T-cell (primary cell): ENCODE measurements around the gene CCNL2. TPM values are rescaled to one million over a fixed set of nuclear protein-coding genes. Genes with fewer than 3 reads are reported as not detected.

Experiments
- ATAC-seq, 4 experiments: fragments of 200-7000 bp in 3 of 4; fragments of 150-1000 bp in 1 of 4; cut with Tn5 transposase; replicated peaks in 1 of 4; 1 replicate in 3 of 4; 2 replicates in 1 of 4; pipeline ENCODE4 v1.10.0; 2021; ENCODE audit warnings: moderate library complexity in 3 of 4, mild to moderate bottlenecking in 2 of 4, moderate number of reproducible peaks in 1 of 4
- CTCF ChIA-PET, 2 donors: fragments of 300-600 bp; sonication (Branson Sonifier 250); formaldehyde crosslinking; loops; one replicate each; lab custom pipeline; 2022; ENCODE audit warnings: antibody characterized with exemption in 2 of 2; lab: Charles Lee
- POLR2A ChIA-PET, 2 donors: fragments of 300-600 bp; sonication (Branson Sonifier 250); formaldehyde crosslinking; loops; one replicate each; lab custom pipeline; 2022; ENCODE audit warnings: antibody characterized with exemption in 2 of 2; lab: Charles Lee
- DNase-seq, 35 experiments: peaks; one replicate each; pipeline versions ENCODE4 v3.0.0 to v3.0.0-alpha.2; 2013 to 2023
- H3K27ac ChIP-seq: one replicate; pipeline ENCODE4 v1.5.1; 2013; ENCODE audit warnings: low read length
- H3K27me3 ChIP-seq, 2 experiments: replicated peaks in 1 of 2; 1 replicate in 1 of 2; 2 replicates in 1 of 2; pipeline versions ENCODE4 v1.6.1 to v1.7.0; 2013; ENCODE audit warnings: low read length in 1 of 2, mixed read lengths in 1 of 2; ENCODE audit not compliant: control insufficient read depth in 2 of 2, insufficient read depth in 2 of 2; ENCODE audit errors: extremely low read depth in 1 of 2
- H3K36me3 ChIP-seq, 2 donors: 1 replicate in 1 of 2; 2 replicates in 1 of 2; pipeline versions ENCODE4 v1.6.1 to v1.7.0; 2013; ENCODE audit warnings: low read length in 1 of 2; ENCODE audit not compliant: control insufficient read depth in 2 of 2, insufficient read depth in 1 of 2; ENCODE audit errors: extremely low read depth in 1 of 2
- H3K4me1 ChIP-seq, 2 experiments: 1 replicate in 1 of 2; 2 replicates in 1 of 2; pipeline versions ENCODE4 v1.6.1 to v1.7.0; 2013; ENCODE audit warnings: low read length in 2 of 2, mixed read lengths in 1 of 2; ENCODE audit not compliant: insufficient read depth in 2 of 2, control insufficient read depth in 1 of 2; ENCODE audit errors: extremely low read depth in 1 of 2
- H3K4me3 ChIP-seq, 2 donors: 1 replicate in 1 of 2; 2 replicates in 1 of 2; pipeline versions ENCODE4 v1.5.1 to v1.7.0; 2013; ENCODE audit warnings: mild to moderate bottlenecking in 2 of 2, low read length in 1 of 2, moderate library complexity in 1 of 2; ENCODE audit not compliant: control insufficient read depth in 1 of 2; ENCODE audit errors: extremely low read depth in 1 of 2
- H3K9me3 ChIP-seq: 2 replicates; pipeline ENCODE4 v1.7.0; 2013
- H3K27ac Mint-ChIP-seq, 2 donors: one replicate each; pipeline ENCODE4 v1.8.0; 2020 to 2021; ENCODE audit warnings: mild to moderate bottlenecking in 2 of 2, mixed read lengths in 2 of 2
- H3K27me3 Mint-ChIP-seq, 2 donors: one replicate each; pipeline ENCODE4 v1.8.0; 2021 to 2022; ENCODE audit warnings: mixed read lengths in 2 of 2
- H3K36me3 Mint-ChIP-seq: one replicate; pipeline ENCODE4 v1.8.0; 2021; ENCODE audit warnings: mixed read lengths
- H3K4me1 Mint-ChIP-seq, 3 donors: one replicate each; pipeline ENCODE4 v1.8.0; 2020 to 2022; ENCODE audit warnings: mixed read lengths in 3 of 3, mild to moderate bottlenecking in 1 of 3
- H3K4me3 Mint-ChIP-seq, 3 donors: one replicate each; pipeline ENCODE4 v1.8.0; 2020 to 2022; ENCODE audit warnings: mild to moderate bottlenecking in 3 of 3, mixed read lengths in 3 of 3, moderate library complexity in 3 of 3
- H3K9me3 Mint-ChIP-seq, 3 donors: one replicate each; pipeline ENCODE4 v1.8.0; 2020 to 2022; ENCODE audit warnings: mixed read lengths in 3 of 3
- WGBS: methylation state at CpG from one replicate; pipeline ENCODE4 v1.1.5; 2013; ENCODE audit warnings: missing lambda C conversion rate; ENCODE audit not compliant: insufficient coverage; 5-methylcytosine and 5-hydroxymethylcytosine counted together
- total RNA-seq, 35 experiments: library from RNA in 6 of 35; stranded (reverse) in 6 of 35; fragments of 120-200 nt in 1 of 35; gene quantifications; one replicate each; pipeline versions ENCODE4 v1.2.1 to v1.2.4 and lab custom pipeline; 2013 to 2026

CCNL2 gene
- total RNA-seq, 5 donors from 2014 or later (not counting 1 experiment from before 2014, with no cell fraction given) = 250 to 418 (median 376) TPM

- no peaks in the 10 kb centered on the region for H3K36me3 Mint-ChIP-seq
- Histone ChIP-seq H3K4me1 (peaks cover 15 to 51% of the 10 kb centered on the region in 2 experiments), H3K36me3 (peaks cover 0 to 4% of the 10 kb centered on the region in 2 donors), H3K4me3 (peak overlapping the region; percentile 71 to 76), H3K27ac (peak overlapping the region; percentile 91), H3K9me3 (no peaks in the 10 kb centered on the region), H3K27me3 (no peaks in the 10 kb centered on the region)
- POLR2A ChIA-PET = no interaction called here
- H3K9me3 Mint-ChIP-seq = no peaks in the 10 kb centered on the region
- peaks cover 0 to 41% (median 23%) of the 10 kb centered on the region in 3 donors for H3K4me1 Mint-ChIP-seq
- peak overlapping the region; percentile 83 to 91 (median 88) for H3K4me3 Mint-ChIP-seq
- DNase-seq (peak in 1 of 35 experiments; percentile 14), ATAC-seq (no peak)
- H3K27ac Mint-ChIP-seq = peak overlapping the region; percentile 43 to 79
- CTCF ChIA-PET = interaction anchor here in 1 of 2 donors (1.2 kb wide), 1 partner anchor 25 kb away, joined by 4 read pairs; the partner anchor contains the start of gene CCNL2
- 69% methylated on average over 49 of the region's 52 CpGs for WGBS
- H3K27me3 Mint-ChIP-seq = no peaks in the 10 kb centered on the region
These were observed 25.1 kb downstream of the CCNL2 start for GRCh38 chr1:1373815-1374588.

DNA sequence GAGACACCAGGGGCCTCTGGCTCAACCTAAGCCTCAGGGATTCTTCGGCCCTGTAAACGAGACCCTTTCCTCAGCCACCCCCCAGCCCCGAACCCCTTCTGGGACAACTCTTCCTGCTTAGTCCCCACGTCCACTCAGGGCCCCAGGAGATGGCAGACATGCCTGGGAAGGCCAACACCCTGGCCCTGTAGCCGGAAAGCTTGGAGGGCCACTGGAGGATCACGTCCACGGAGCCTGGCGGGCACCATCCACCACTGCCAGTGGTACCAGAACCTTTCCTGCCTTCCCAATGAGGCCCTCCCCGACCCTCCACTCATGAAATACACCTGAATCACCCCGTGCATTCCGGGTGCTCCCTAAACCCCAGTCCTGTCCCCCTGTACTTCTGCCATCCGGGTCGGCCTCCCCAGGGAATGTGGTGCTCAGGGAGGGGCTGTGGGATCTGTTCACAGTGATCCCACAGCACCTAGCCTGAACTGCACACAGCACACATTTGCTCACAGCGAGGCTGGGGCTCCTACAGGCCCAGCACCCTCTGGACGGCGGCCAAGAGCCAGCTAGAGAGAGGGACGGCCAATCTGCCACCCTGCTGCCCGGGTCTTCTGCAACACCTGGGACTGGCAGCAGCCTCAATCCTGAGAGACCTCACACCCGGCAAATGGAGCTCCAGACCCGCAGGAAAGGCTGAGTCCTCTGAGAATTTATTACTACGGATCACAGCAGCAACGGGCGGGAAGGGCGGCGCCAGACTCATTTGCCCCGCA is 25.9 kb downstream of the CCNL2 start:
- ATAC-seq = no peak
- Mint-ChIP-seq H3K27ac (peak overlapping the region in 1 of 2 donors; percentile 76), H3K36me3 (no peaks in the 10 kb centered on the region), H3K27me3 (no peaks in the 10 kb centered on the region), H3K4me3 (peak overlapping the region; percentile 83 to 91 (median 88)), H3K4me1 (peaks cover 0 to 41% (median 23%) of the 10 kb centered on the region in 3 donors), H3K9me3 (no peaks in the 10 kb centered on the region)
- Histone ChIP-seq H3K4me3 (no peak overlapping the region), H3K27ac (no peak overlapping the region), H3K9me3 (no peaks in the 10 kb centered on the region), H3K27me3 (no peaks in the 10 kb centered on the region), H3K4me1 (peaks cover 15 to 51% of the 10 kb centered on the region in 2 experiments), H3K36me3 (peaks cover 0 to 4% of the 10 kb centered on the region in 2 donors)
- DNase-seq = no peak
- 95% methylated on average over 22 of the region's 26 CpGs for WGBS
- POLR2A ChIA-PET = no interaction called here
- CTCF ChIA-PET = interaction anchor here in 1 of 2 donors (1.2 kb wide), 1 partner anchor 26 kb away, joined by 4 read pairs; the partner anchor contains the start of gene CCNL2

- Mint-ChIP-seq H3K27ac (peak overlapping the region in 1 of 2 donors; percentile 46), H3K4me3 (peak overlapping the region; percentile 44 to 57 (median 56)), H3K9me3 (no peaks in the 10 kb centered on the region), H3K4me1 (peaks cover 0 to 41% (median 23%) of the 10 kb centered on the region in 3 donors), H3K27me3 (no peaks in the 10 kb centered on the region), H3K36me3 (no peaks in the 10 kb centered on the region)
- ATAC-seq = peak; percentile 28 to 60 (median 43)
- peak overlapping the region; percentile 29 to 41 for H3K4me3 ChIP-seq
- CTCF ChIA-PET = interaction anchor here (0.5 to 1.3 kb wide), 4 partner anchors 13 to 67 kb away, joined by 3 to 7 read pairs (median 4); partner anchors contain the start of gene CCNL2 (in 1 of the 2)
- 29% methylated on average over 20 of the region's 26 CpGs for WGBS
- H3K9me3 ChIP-seq = no peaks in the 10 kb centered on the region
- peaks cover 15 to 51% of the 10 kb centered on the region in 2 experiments for H3K4me1 ChIP-seq
- peak; percentile 16 to 82 (median 67) for DNase-seq
- no peaks in the 10 kb centered on the region for H3K27me3 ChIP-seq
- POLR2A ChIA-PET = interaction anchor here in 1 of 2 donors (0.6 kb wide), 1 partner anchor 45 kb away, joined by 5 read pairs; no protein-coding TSS in a partner anchor
- H3K36me3 ChIP-seq = peaks cover 0 to 4% of the 10 kb centered on the region in 2 donors
- H3K27ac ChIP-seq = peak overlapping the region; percentile 74
These were observed 27.1 kb downstream of the CCNL2 start for GRCh38 chr1:1371746-1372711.

- peaks cover 15 to 49% of the 10 kb centered on the region in 2 experiments for H3K4me1 ChIP-seq
- DNase-seq = peak in 33 of 35 experiments; percentile 43 to 94 (median 88)
- no peaks in the 10 kb centered on the region for H3K27me3 Mint-ChIP-seq
- peaks cover 0 to 4% of the 10 kb centered on the region in 2 donors for H3K36me3 ChIP-seq
- POLR2A ChIA-PET = no interaction called here
- H3K4me1 Mint-ChIP-seq = peaks cover 0 to 41% (median 23%) of the 10 kb centered on the region in 3 donors
- peak overlapping the region; percentile 29 to 41 for H3K4me3 ChIP-seq
- H3K27ac Mint-ChIP-seq = peak overlapping the region in 1 of 2 donors; percentile 59
- peak overlapping the region; percentile 74 for H3K27ac ChIP-seq
- H3K27me3 ChIP-seq = no peaks in the 10 kb centered on the region
- no peaks in the 10 kb centered on the region for H3K36me3 Mint-ChIP-seq
- peak; percentile 10 to 78 (median 18) for ATAC-seq
- 9% methylated on average over 5 of the region's 12 CpGs for WGBS
- H3K9me3 Mint-ChIP-seq = no peaks in the 10 kb centered on the region
- no peaks in the 10 kb centered on the region for H3K9me3 ChIP-seq
- H3K4me3 Mint-ChIP-seq = peak overlapping the region in 2 of 3 donors; percentile 31 to 56
- CTCF ChIA-PET = interaction anchor here (0.5 to 1.3 kb wide), 5 partner anchors 12 to 66 kb away, joined by 3 to 7 read pairs (median 3); partner anchors contain the start of gene CCNL2 (in 1 of the 2)
These were observed 27.8 kb downstream of the CCNL2 start for GRCh38 chr1:1371364-1371745.

DNA sequence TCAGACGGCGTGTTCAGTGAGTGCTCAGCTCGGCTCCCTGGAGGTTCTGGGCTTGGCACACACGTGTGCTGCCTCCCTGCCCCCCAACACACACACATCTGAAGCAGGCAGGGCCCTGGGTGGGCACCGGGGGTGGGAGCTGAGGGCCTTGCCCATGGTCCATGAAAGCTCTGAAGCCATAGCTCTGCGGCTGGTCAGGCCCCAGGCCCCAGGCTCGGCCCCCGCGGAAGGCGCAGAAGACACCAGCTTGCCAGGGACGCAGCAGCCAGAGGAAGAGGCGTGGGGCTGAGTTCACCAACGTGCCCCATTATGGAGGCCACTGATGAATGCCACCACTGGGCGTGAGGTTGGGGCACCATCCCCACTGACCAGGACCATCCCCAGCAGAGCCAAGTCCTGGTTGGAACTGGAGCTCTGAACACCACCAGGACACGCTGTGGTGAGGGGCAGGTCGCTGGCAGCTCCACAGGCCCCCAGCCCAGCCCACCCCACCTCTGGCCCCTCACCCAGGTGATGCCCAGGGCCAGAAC is 28.3 kb downstream of the CCNL2 start:
- H3K27ac ChIP-seq = peak overlapping the region; percentile 31
- no peak overlapping the region for H3K4me3 ChIP-seq
- CTCF ChIA-PET = interaction anchor here in 1 of 2 donors (0.8 to 1.3 kb wide), 4 partner anchors 11 to 66 kb away, joined by 3 to 7 read pairs (median 3); partner anchors contain the start of gene CCNL2
- peaks cover 0 to 4% of the 10 kb centered on the region in 2 donors for H3K36me3 ChIP-seq
- ATAC-seq (no peak), DNase-seq (peak in 2 of 35 experiments; percentile 11 to 25)
- WGBS = 88% methylated on average over 14 of the region's 16 CpGs
- Mint-ChIP-seq H3K36me3 (no peaks in the 10 kb centered on the region), H3K4me3 (peak overlapping the region in 1 of 3 donors; percentile 56), H3K9me3 (no peaks in the 10 kb centered on the region), H3K4me1 (peaks cover 0 to 41% (median 23%) of the 10 kb centered on the region in 3 donors), H3K27ac (no peak overlapping the region), H3K27me3 (no peaks in the 10 kb centered on the region)
- no peaks in the 10 kb centered on the region for H3K27me3 ChIP-seq
- H3K4me1 ChIP-seq = peaks cover 15 to 44% of the 10 kb centered on the region in 2 experiments
- POLR2A ChIA-PET = no interaction called here
- H3K9me3 ChIP-seq = no peaks in the 10 kb centered on the region
